Activated T-helper 1 cell treated with Interleukin-2 at 50 U/mL for 16 hours (primary cell): ENCODE data around the gene PTPRN2.
"Not testable (repeated sequence)": the region's sequence is repeated elsewhere in the genome, so short reads cannot be mapped to it uniquely, and the experiment has no call there.

ENCODE experiments used
- DNase-seq: peaks from one replicate; pipeline ENCODE4 v3.0.0-alpha.2; 2020; ENCODE audit warnings: low read depth

PTPRN2 gene

GRCh38 chr7:158419238-158419785, 168.3 kb downstream of the PTPRN2 start:
- DNase-seq: no peak

DNA sequence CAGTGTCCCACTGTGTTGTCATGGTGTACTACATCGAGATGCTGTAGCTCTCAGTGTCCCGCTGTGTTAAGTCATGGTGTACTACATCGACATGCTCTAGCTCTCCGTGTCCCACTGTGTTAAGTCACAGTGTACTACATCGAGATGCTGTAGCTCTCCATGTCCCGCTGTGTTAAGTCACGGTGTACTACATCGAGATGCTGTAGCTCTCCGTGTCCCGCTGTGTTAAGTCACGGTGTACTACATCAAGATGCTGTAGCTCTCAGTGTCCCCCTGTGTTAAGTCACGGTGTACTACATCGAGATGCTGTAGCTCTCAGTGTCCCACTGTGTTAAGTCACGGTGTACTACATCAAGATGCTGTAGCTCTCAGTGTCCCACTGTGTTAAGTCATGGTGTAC, 169.2 kb downstream of the PTPRN2 start:
- not testable (repeated sequence) for DNase-seq

GRCh38 chr7:158416283-158416933, 171.2 kb downstream of the PTPRN2 start:
- DNase-seq: no peak

DNA sequence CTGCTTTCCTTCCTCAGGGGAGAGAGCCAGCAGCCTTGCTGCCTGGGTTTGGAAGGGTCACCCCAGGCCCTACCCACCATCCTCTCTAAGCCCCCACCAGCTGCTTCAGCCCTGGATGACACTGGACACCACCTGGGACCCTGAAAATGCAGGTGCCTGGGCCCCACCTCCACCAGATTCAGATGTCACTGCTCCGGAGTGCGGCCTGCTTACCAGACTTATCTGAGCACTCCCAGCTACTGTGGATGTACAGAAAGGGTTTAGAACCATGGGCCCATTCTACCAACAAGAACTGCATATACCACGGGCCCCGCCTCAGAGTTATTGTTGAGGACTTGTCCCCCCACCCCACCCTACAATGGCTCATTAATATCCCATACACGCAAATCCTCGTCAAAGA, 172.3 kb downstream of the PTPRN2 start:
- no peak for DNase-seq

DNA sequence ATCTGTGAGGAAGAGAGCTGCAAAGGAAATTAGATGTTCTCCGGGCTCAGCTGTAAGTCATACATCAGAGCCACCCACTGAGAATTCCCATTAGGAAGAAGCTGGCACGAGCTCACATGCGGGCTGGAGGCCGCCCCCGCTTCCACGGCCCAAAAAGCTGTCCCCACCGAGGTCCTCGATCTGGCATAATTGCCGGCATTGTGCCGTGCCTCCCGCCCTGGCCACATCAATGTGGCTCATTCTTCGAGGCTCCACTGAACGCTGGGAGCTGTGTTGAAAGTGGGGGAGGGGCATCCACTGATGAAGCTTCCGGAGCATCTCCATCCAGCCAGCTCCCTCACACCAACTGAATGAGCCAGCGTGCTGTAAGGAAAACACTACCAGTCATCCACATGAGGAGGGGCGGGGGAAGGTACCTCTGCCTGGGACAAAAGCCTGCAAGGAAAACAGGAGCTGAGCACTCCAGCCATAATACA, 173.1 kb downstream of the PTPRN2 start:
- no peak for DNase-seq

GRCh38 chr7:158414002-158414401, 173.6 kb downstream of the PTPRN2 start:
- no peak for DNase-seq

DNA sequence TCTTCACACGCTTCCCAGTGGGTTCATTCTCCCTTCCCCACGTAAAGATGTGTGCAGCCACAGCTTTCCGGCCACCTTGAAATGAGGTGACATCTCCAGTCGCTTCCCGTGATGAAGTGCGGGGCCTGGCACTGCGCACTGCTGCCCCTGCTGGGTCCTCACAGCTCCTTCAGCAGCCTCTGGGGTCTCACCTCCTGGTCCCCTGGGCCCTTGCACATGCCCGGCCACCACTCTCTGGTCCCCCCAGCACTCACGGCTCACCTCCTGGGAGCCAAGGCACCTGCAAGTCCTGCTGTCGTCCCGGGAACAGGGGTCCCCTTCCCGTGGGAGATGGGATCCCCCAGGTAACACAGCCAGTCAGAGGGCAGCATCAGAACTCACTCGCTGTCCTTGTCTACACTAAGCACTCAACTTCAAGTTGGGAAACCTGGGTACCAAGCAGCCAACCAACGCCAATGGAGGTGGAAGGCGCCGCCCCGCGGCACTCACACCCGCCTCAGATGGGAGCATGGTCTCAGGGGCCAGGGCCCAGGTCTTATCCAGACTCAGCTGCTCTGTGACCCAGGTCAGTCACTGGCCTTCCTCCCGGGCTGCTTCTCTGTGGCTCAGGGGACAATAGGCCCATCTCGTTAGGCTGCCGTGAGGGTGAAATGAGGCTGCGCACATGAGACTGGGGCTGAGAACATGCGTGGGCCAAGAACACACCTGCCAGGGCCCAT, 176.2 kb downstream of the PTPRN2 start:
- DNase-seq: no peak

- no peak for DNase-seq
Observed at GRCh38 chr7:158410720-158411119, 176.9 kb downstream of the PTPRN2 start.

GRCh38 chr7:158409816-158410330, 177.8 kb downstream of the PTPRN2 start:
- DNase-seq: no peak

DNA sequence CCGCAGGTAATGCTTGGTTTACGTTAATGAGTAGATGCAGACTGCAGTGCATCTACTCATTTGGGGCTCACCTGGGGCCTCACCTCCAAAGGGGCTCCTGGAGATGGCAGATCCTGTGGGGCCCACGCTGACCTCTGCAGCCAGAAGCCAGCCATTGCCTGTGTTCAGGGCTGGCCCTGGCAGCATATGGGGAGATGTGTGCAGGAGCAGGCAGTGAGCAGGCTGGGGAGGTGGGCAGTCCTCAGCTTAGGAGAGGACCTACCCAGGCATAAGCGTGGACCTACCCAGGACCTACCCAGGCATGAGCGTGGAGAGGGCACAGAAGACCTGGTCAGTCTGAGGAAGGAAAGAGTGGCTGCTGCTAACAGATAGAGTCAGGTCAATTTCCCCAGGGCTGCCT, 178.5 kb downstream of the PTPRN2 start:
- DNase-seq: no peak

DNA sequence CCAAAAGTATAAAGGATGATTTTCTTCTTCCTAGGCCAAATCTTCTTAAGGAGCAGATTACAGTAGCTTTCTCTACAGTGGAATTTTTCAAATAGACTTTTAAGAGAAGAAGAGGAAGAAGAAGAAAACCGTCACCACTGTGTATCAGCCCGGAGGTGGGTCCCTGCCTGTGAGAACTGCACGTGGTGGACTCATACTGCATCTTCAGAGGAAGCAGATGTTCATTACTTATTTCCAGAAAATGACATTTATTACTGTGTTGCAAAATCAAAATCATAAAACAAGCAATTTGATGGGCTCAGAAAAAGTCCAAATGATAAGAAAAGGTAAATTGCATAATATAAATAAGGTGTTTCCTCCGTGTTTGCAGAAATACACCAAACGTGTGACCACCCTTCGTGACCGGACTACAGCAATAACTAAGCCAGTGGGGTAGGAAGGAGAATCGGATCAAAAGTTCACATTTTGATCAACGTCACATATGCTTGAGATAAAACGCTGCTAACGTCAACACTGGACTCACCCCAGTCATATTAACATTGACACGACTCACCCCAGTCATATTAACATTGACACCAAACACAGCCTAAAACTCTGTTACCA, 179.2 kb downstream of the PTPRN2 start:
- DNase-seq: no peak

GRCh38 chr7:158407581-158408317, 179.9 kb downstream of the PTPRN2 start:
- no peak for DNase-seq

- DNase-seq: no peak
Observed at GRCh38 chr7:158406801-158407200, 180.8 kb downstream of the PTPRN2 start.

- no peak for DNase-seq
Observed at GRCh38 chr7:158406364-158406763, 181.3 kb downstream of the PTPRN2 start.

- DNase-seq: not testable (repeated sequence)
Observed at GRCh38 chr7:158405771-158406170, 181.9 kb downstream of the PTPRN2 start.

- no peak for DNase-seq
Observed at GRCh38 chr7:158405324-158405723, 182.3 kb downstream of the PTPRN2 start.

- no peak for DNase-seq
Observed at GRCh38 chr7:158404031-158404761, 183.4 kb downstream of the PTPRN2 start.

GRCh38 chr7:158403013-158403821, 184.4 kb downstream of the PTPRN2 start:
- no peak for DNase-seq

DNA sequence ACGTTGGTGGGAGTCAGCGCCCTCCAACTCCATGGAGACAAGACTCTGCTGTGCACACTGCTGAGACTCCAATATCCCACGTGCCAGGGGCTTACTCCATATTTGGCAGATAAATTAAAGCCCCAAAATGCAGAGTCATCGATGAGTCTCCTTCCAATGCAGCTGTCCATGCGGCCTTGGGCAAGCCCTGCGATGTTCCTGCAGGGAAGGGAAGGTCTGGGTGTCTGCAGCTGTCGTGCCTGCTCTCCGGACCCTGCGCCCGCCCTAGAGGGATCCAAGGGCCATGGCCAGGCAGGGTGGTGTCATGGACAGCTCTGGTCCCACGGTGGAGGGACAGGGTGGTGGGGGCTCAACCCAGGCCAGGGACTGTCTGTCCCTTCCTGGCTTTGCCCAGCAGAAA, 185.2 kb downstream of the PTPRN2 start:
- DNase-seq: no peak

- no peak for DNase-seq
Observed at GRCh38 chr7:158401826-158402225, 185.8 kb downstream of the PTPRN2 start.
